GM23248 (cell line): ENCODE data around the gene SS18.

Experiments used
- EZH2 ChIP-seq: fragments of 200-600 bp; sonication (generic); IDR thresholded peaks from 2 replicates; pipeline ENCODE4 v1.6.1; 2018; ENCODE audit warnings: antibody characterized with exemption, mild to moderate bottlenecking; ENCODE audit not compliant: insufficient read depth, poor library complexity, severe bottlenecking
- EZH2phosphoT487 ChIP-seq: fragments of 200-600 bp; sonication (generic); IDR thresholded peaks from 2 replicates; pipeline ENCODE4 v1.6.1; 2018; ENCODE audit warnings: antibody characterized with exemption, moderate library complexity, mild to moderate bottlenecking, low read depth; ENCODE audit not compliant: insufficient read depth

DNA sequence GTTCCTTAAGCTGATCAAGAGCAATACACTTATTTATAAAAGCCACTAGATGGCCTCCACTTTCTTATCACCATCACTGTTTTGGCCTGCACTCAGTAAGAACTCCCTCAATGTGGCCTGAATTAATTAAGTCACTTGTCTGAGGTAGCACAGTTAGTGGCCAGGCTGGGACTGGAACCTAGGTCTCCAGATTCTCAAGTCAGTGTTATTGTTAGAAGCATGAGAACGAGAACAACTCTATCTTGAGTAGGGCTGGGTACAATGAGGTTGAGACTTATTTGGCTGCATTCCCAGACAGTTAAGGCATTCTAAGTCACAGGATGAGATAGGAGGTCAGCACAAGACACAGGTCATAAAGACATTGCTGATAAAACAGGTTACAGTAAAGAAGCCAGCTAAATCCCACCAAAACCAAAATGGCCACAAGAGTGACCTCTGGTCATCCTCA, 115.8 kb downstream of the SS18 start:
- TF ChIP-seq EZH2phosphoT487, result no peak
- no peak for TF ChIP-seq EZH2
